GM19035 (cell line): ENCODE data around the gene LLGL2.

Experiments used
- ATAC-seq: cut with Tn5 transposase; IDR thresholded peaks from one replicate; pipeline ENCODE4 v1.9.1; 2021; ENCODE audit not compliant: unreplicated experiment

Gene LLGL2

DNA sequence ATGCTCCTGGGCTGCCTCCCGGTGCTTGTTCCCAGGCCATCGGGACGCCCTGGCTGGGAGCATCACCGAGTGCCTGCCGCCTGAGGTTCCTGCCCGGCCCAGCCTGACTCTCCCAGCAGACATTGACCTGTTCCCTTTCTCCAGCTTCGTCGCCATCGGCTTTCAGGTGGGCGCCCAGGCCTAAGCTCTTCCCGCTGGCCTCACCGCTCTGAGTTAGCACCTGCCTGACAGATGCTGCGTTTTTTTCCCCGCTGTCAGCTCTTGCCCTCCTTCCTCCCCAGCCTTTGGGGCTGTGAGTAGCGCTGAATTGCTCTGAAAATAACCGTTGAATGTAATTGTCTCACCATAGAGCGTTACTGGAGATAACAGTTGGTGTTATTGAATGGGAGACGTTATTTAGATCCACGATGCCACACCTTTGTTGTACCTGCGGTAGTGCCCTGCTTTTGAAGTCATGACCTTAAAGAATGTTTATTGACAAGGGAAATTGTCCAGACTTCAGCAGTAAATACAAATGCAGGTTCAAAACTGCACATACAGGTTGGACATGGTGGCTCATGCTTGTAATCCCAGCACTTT is 86.4 kb downstream of the LLGL2 start:
- no peak for ATAC-seq

DNA sequence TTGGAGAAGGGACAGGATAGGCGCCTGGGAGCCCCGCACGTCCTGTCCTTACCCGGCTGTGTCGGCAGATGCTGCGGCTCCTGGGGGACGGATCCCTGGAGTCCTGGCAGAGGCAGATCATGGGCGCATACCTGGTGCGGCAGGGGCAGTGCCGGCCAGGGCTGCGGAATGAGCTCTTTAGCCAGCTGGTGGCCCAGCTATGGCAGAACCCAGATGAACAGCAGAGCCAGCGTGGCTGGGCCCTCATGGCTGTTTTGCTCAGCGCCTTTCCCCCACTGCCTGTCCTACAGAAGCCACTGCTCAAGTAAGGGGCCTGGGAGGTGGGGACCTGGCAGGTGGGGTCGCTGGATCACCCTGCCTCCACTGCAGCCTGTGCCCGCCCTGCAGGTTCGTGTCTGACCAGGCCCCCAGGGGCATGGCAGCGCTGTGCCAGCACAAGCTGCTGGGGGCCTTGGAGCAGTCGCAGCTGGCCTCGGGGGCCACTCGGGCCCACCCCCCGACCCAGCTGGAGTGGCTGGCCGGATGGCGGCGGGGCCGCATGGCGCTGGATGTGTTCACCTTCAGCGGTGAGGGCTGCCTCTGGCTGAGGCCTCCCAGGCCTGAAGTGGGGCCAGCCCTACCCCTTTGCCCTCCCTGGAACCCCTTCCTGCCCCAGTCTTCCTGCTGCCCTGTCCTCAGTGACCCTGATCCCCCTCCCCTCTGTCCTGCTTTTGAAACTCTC is 87.6 kb downstream of the LLGL2 start:
- ATAC-seq, result no peak

DNA sequence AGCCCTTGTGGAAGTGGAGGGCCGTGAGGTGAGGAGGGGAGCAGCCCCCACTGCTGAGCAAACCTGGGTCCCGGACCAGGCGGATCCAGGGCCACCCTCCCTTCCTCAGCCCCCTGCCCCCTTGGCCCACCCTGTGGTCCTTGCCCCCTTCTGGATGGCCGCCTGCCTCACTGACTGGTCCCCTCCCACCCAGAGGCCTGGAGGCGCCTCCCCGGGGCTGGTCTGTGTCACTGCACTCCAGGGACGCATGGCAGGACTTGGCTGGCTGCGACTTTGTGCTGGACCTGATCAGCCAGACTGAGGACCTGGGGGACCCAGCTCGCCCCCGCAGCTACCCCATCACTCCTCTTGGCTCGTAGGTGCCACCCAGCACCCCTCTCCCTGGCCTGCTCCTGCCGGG is 88.5 kb downstream of the LLGL2 start:
- ATAC-seq, result no peak

DNA sequence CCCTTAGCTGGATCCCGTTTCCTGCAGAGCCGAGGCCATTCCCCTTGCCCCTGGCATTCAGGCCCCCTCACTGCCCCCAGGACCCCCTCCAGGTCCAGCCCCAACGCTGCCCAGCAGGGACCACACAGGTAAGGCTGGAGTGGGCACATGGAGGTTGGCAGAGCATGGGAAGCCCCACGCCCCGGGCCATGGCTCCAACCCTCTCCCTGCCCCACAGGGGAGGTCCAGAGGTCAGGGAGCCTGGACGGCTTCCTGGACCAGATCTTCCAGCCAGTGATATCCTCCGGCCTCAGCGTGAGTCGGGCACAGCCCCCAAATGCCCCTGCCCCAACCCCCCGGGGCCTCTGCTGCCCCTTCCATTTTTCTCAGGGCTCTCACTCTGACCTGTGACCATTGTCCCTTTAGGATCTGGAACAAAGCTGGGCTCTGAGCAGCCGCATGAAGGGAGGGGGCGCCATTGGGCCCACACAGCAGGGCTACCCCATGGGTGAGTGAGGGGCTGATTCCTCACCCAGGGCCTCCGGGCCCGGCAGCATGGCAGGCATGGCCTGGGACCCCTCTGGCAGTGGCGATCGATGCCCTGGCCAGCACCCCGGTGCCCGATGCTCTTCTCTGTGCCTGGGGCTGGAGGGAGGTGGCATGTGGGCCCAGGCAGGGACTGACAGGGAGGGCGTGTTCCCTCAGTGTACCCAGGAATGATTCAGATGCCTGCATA is 89.2 kb downstream of the LLGL2 start:
- ATAC-seq, result no peak

DNA sequence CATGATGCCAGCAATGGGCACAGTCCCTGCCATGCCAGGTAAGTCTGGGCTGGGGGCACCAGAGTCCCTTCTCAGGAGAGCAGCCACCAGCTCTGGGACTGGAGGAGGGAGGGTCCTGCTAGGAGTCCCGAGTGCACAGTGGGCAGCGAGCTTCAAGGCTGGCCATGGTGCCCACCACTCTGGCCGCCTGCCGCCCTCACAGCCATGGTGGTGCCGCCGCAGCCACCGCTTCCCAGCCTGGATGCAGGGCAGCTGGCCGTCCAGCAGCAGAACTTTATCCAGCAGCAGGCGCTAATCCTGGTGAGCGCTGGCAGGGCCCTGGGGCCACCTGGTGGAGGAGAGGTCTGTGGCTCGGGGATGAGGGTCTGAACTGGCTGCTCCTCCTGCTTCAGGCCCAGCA is 89.8 kb downstream of the LLGL2 start:
- ATAC-seq, result no peak

DNA sequence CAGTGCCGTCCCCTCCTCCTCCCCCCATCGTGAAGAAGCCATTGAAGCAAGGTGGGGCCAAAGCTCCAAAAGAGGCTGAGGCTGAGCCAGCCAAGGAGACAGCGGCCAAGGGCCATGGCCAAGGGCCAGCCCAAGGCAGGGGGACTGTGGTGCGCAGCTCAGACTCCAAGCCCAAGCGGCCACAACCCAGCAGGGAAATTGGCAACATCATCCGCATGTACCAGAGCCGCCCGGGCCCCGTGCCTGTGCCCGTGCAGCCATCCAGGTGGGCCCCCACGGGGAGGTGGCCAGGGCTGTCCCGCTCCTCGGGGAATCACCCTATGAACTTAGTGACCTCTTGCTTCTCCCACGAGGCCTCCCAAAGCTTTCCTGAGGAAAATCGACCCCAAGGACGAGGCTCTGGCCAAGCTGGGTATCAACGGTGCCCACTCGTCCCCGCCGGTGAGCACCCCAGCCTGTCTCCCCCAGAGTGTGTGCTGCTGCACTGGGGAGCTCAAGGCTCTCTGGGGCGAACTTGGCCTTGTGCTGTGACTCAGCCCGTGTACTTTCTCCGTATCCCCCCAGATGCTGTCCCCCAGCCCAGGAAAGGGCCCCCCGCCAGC is 91.1 kb downstream of the LLGL2 start:
- no peak for ATAC-seq

DNA sequence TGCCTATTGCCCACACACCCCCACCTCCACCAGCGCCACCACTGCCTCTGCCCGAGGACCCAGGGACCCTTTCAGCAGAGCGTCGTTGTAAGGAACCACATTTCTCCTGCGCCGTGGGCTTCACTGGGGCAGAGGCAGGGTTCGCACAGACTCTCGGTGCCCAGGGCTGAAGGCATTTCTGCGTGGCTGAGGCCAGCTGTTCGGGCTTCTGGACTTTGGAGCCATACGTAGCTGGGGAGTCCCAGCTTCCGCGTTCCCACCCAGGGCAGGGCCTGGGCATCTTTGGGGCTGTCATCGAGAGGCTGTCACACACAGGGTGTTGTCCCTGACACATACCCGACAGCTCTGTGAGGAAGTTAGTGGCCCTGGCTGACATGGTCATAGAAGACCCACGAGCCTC is 91.7 kb downstream of the LLGL2 start:
- ATAC-seq, result no peak

DNA sequence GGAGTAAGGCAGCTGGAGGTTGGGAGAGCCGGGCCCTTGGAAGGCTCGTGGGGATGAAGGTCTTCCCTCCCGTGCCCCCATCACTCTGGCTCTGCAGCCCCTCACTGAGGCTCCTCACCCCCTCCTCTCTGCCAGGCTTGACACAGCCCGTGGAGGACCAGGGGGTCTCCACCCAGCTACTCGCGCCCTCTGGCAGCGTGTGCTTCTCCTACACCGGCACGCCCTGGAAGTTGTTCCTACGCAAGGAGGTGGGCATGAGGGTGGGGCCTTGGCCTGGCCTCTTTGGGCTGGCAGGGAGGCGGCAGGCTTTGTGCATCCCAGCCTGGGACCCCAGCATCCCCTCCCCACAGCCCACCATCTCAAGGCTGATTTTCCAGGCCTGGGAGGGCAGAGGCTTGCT is 92.2 kb downstream of the LLGL2 start:
- ATAC-seq, result no peak

DNA sequence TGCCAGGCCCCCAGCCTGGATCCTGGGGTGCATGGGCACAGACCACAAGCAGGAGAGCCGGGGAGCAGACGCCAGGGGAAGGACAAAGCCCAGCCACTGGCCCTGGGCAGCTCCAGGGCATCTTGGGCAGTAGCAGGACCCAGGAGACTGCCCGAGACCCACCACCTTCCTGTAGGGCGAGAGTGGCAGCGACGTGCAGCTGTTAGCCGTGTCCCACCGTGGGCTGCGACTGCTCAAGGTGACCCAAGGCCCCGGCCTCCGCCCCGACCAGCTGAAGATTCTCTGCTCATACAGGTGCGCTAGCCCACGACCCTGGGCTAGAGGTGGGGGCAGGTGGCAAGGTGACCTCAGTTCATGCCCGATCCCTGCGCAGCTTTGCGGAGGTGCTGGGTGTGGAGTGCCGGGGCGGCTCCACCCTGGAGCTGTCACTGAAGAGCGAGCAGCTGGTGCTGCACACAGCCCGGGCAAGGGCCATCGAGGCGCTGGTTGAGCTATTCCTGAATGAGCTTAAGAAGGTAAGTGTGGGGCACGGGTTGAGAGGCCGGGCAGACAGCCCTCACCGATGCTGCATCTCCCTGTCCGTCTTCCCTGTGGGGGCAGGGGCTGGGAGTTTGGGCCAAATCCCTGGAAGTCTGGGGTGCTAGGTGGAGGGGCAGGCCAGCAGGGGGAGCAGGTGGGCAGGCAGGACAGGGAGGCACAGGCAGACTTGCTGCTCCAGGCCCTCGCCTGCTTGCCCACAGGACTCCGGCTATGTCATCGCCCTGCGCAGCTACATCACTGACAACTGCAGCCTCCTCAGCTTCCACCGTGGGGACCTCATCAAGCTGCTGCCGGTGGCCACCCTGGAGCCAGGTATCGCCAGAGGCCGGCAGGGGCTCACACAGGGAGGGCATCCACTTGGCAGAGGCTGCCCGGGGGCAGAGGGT is 94.3 kb downstream of the LLGL2 start:
- no peak for ATAC-seq

DNA sequence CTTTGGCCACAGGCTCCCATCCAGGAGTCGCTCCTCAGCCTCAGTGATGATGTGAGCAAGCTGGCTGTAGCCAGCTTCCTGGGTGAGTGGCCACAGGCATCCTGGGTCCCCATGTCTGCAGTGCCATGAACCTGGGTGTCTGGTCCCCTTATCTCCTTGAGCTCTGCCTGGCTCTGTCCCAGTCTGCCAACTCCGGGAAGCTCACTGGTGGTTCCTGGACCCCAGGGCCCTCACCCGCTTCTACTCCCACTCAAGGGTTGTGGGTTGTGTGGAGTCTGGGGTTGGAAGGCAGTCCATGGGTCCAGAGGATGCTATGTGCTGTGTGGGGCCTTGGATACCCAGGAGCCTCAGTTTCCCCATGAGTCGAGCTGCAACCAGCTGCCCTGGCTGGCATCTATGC is 96.0 kb downstream of the LLGL2 start:
- ATAC-seq, result no peak

DNA sequence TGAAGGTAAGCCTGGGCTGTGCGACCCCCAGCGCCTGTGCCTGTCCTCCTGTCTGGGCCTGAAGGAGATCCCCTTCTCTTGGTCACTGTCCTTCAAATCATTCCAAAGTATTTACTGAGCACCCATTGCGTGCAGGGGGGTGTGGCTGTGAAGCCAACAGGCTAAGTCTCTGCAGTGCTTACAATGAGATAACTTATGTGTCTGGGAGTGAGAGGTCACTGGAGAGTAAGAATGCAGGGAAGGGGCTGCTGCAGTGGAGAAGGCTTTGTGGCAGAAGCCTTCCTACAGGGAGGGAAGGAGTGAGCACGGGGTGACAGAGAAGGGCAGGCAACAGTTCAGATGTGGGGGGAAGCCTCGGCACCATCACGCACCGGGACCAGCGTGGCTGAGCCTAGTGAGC is 96.6 kb downstream of the LLGL2 start:
- no peak for ATAC-seq

DNA sequence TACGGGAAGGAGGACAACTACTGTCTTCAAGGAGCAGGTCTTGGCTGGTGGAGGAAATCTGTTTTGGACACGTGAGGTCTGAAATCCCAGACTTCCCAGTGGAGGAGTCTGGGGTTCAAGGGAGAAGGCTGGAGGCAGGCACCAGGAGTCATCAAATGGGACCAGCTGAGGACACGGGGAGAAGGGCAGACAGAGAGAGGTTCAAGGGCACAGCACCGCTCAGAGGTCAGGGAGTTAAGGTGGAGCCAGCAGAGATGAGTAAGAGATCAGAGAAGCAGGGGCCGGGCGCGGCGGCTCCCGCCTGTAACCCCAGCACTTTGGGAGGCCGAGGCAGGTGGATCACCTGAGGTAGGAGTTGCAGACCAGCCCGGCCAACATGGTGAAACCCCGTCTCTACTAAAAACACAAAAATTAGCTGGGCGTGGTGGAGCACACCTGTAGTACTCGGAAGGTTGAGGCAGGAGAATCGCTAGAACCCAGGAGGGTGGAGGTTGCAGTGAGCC is 97.3 kb downstream of the LLGL2 start:
- no peak for ATAC-seq

DNA sequence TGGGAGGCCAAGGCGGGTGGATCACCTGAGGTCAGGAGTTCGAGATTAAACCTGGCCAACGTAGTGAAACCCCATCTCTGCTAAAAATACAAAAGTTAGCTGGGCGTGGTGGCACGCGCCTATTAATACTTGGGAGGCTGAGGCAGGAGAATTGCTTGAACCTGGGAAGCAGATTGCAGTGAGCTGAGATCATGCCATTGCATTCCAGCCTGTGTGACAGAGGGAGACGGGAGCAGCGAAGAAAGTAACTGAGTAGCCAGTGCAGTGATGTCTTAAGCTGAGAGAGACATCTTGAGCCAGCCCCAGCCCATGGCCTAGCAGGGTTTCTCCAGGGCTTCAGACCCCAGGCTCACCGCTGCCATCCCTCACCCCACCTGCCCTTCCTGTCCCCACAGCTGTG is 97.9 kb downstream of the LLGL2 start:
- ATAC-seq, result no peak

DNA sequence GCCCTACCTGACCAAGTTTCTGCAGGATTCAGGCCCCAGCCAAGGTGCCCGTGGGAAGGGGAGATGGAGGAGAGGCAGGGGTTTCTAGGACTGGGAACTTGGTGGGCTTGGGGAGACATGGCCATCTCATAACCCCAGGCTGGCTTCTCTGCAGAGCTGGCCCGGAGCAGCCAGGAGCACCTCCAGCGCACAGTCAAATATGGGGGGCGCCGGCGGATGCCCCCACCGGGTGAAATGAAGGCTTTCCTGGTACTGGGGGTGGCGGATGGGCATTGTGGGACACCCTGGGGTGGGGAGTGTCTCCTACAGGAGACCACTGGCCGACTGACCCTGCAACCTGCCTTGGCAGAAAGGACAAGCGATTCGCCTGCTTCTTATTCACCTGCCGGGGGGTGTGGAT is 98.5 kb downstream of the LLGL2 start:
- ATAC-seq, result no peak
